NCI-H2107 treated with DMSO at 0.1 percent for 48 hours (cell line): ENCODE results near the gene KRT7.
"Not testable (repeated sequence)": the region's sequence is repeated elsewhere in the genome, so short reads cannot be mapped to it uniquely, and the experiment has no call there.

Experiments used
- DNase-seq: peaks from one replicate; lab custom pipeline; 2025; ENCODE audit not compliant: unreplicated experiment; lab: John Stamatoyannopoulos, UW

The KRT7 gene

GRCh38 chr12:52277486-52278245 lies 44.6 kb downstream of the KRT7 start:
- DNase-seq: no peak

- DNase-seq: peak; percentile 42
These were observed 45.8 kb downstream of the KRT7 start for GRCh38 chr12:52278575-52279421.

GRCh38 chr12:52279422-52280318 lies 46.6 kb downstream of the KRT7 start:
- no peak for DNase-seq

GRCh38 chr12:52280319-52280795 lies 47.3 kb downstream of the KRT7 start:
- peak; percentile 31 for DNase-seq

- DNase-seq: no peak
These were observed 47.9 kb downstream of the KRT7 start for GRCh38 chr12:52280796-52281560.

- DNase-seq: no peak
These were observed 51.6 kb downstream of the KRT7 start for GRCh38 chr12:52284562-52285171.

GRCh38 chr12:52285172-52285745 lies 52.2 kb downstream of the KRT7 start:
- DNase-seq: no peak

GRCh38 chr12:52285851-52286530 lies 52.9 kb downstream of the KRT7 start:
- DNase-seq: no peak

GRCh38 chr12:52286857-52287785 lies 54.1 kb downstream of the KRT7 start:
- not testable (repeated sequence) for DNase-seq

- not testable (repeated sequence) for DNase-seq
These were observed 55.1 kb downstream of the KRT7 start for GRCh38 chr12:52287816-52288805.

GRCh38 chr12:52290483-52291134 lies 57.6 kb downstream of the KRT7 start:
- not testable (repeated sequence) for DNase-seq

- DNase-seq: no peak
These were observed 58.4 kb downstream of the KRT7 start, which contains the start of gene KRT81 for GRCh38 chr12:52291267-52291935. KRT81 (minus strand) TSS chr12:52291534; CDS start chr12:52291465, 69 bp downstream.

GRCh38 chr12:52293926-52294325 lies 60.9 kb downstream of the KRT7 start:
- DNase-seq: no peak

- no peak for DNase-seq
These were observed 61.8 kb downstream of the KRT7 start for GRCh38 chr12:52294803-52295202.

GRCh38 chr12:52295663-52296062 lies 62.6 kb downstream of the KRT7 start:
- no peak for DNase-seq
